VCaP (cell line): ENCODE measurements around the gene GLIS1.

Source experiments
- H3K27ac ChIP-seq: fragments of 450-650 bp; 2 replicates; pipeline ENCODE4 v1.5.1; 2017
- CTCF ChIP-seq: fragments of 450-650 bp; conservative IDR thresholded peaks from 2 replicates; pipeline ENCODE4 v1.5.1; 2017; ENCODE audit warnings: mild to moderate bottlenecking, moderate library complexity

Gene GLIS1

GRCh38 chr1:53498555-53499131 lies 240.3 kb downstream of the GLIS1 start:
- H3K27ac ChIP-seq: no peak overlapping the region
- TF ChIP-seq CTCF: no peak

GRCh38 chr1:53495633-53496345 lies 243.2 kb downstream of the GLIS1 start:
- no peak for TF ChIP-seq CTCF
- no peak overlapping the region for H3K27ac ChIP-seq

GRCh38 chr1:53490351-53490750 lies 248.6 kb downstream of the GLIS1 start:
- TF ChIP-seq CTCF: no peak
- no peak overlapping the region for H3K27ac ChIP-seq

- no peak overlapping the region for H3K27ac ChIP-seq
- no peak for TF ChIP-seq CTCF
Measured at GRCh38 chr1:53486395-53487026, 252.5 kb downstream of the GLIS1 start.

- TF ChIP-seq CTCF: peak; percentile 93
- no peak overlapping the region for H3K27ac ChIP-seq
Measured at GRCh38 chr1:53485478-53486394, 253.2 kb downstream of the GLIS1 start.

- no peak for TF ChIP-seq CTCF
- H3K27ac ChIP-seq: no peak overlapping the region
Measured at GRCh38 chr1:53484705-53485477, 254.1 kb downstream of the GLIS1 start.
